Right lobe of liver (tissue), 6 donors: Measurements from ENCODE around the gene BIN2. TPM values are rescaled to one million over a fixed set of nuclear protein-coding genes. Genes with fewer than 3 reads are reported as not detected.
A peak's percentile ranks its signal among the peaks of the same experiment; 100 is the strongest.

ENCODE experiments used
- ATAC-seq, 4 donors: fragments of 200-7000 bp; cut with Tn5 transposase; one replicate each; pipeline ENCODE4 v1.9.1; 2020; ENCODE audit warnings: mild to moderate bottlenecking in 4 of 4, moderate library complexity in 4 of 4
- DNase-seq, 3 donors: peaks; one replicate each; pipeline ENCODE4 v3.0.0-alpha.2; 2020
- H3K27ac ChIP-seq, 3 donors: fragments of 200-600 bp; one replicate each; pipeline ENCODE4 v1.8.0; 2022
- H3K27me3 ChIP-seq, 2 donors: fragments of 200-600 bp; one replicate each; pipeline ENCODE4 v1.8.0; 2022
- H3K36me3 ChIP-seq, 4 donors: fragments of 200-600 bp; sonication (generic) in 1 of 4; one replicate each; pipeline versions ENCODE4 v1.5.1 to v1.8.0; 2017 to 2022; ENCODE audit warnings: control low read depth in 1 of 4
- H3K4me1 ChIP-seq, 4 donors: fragments of 200-600 bp; sonication (generic) in 1 of 4; one replicate each; pipeline versions ENCODE4 v1.5.1 to v1.8.0; 2017 to 2022; ENCODE audit warnings: control low read depth in 1 of 4
- H3K4me3 ChIP-seq, 3 donors: fragments of 200-600 bp; one replicate each; pipeline ENCODE4 v1.8.0; 2022
- H3K9me3 ChIP-seq, 4 donors: fragments of 200-600 bp; sonication (generic) in 1 of 4; one replicate each; pipeline versions ENCODE4 v1.5.1 to v1.8.0; 2017 to 2022; ENCODE audit warnings: control low read depth in 1 of 4
- CTCF ChIP-seq, 4 donors: fragments of 200-600 bp in 3 of 4; fragments of 450-650 bp in 1 of 4; IDR thresholded peaks; one replicate each; pipeline versions ENCODE4 v1.5.1 to v1.8.0; 2016 to 2022; ENCODE audit warnings: antibody characterized with exemption in 4 of 4, mild to moderate bottlenecking in 2 of 4
- POLR2A ChIP-seq: fragments of 450-650 bp; IDR thresholded peaks from one replicate; pipeline ENCODE4 v1.6.1; 2017; ENCODE audit warnings: antibody characterized with exemption, mild to moderate bottlenecking
- WGBS: methylation state at CpG from one replicate; pipeline ENCODE4 v1.1.6; 2018; ENCODE audit warnings: low coverage, low lambda C conversion rate; ENCODE audit not compliant: insufficient coverage; ENCODE audit errors: missing lambda C conversion rate; 5-methylcytosine and 5-hydroxymethylcytosine counted together
- intact Hi-C, 2 donors: fragments of 100-400 bp; cut with DNase I; formaldehyde crosslinking; loops; one replicate each; pipeline versions ENCODE4 v1.11.2 to v1.14.1; 2022
- total RNA-seq, 6 experiments: library from RNA; depleted of rRNA in 2 of 6; stranded (reverse); fragments of >200 nt in 2 of 6; fragmentation: NEBNext Ultra II Directional in 3 of 6; extraction: Animal tissue kit (Norgen Biotek cat#: 25700) in 3 of 6; gene quantifications; one replicate each; pipeline versions ENCODE4 v1.1.0 to v1.2.4, GENCODE V29; 2016 to 2023
- donor health status: DM: no; HTN: yes; CAD: no.
- donor health status: DM: no; HTN: no; CAD: no.
- donor health status: DM: no; HTN: no; CAD: no.
- donor health status: DM: no; HTN: yes; CAD: no.
- donor health status: DM: no; HTN: yes; CAD: no.

The BIN2 gene
- total RNA-seq, 6 experiments from 2014 or later, result 2.3 to 5.8 (median 3.7) TPM

DNA sequence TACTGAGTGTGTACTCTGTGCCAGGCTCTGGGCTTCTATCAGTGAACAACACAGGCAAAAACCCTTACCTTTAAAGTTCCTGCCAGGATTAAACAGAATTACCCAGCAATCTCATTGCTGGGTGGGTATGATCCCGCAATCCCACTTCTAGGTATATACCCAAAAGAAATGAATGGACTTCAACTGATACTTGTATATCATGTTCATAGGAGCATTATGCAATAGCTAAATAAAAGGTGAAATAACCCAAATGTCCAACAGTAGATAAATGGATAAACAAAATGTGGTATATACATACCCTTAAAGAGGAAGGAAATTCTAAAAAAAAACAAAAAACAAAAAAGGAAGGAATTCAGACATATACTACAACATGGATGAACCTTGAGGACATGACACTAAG lies 70.7 kb downstream of the BIN2 start:
- WGBS, result 100% methylated on average over 1 of the region's 1 CpG
- DNase-seq, result no peak
- no peak for ATAC-seq
- no peaks in the 10 kb centered on the region for H3K9me3 ChIP-seq
- H3K27me3 ChIP-seq, result no peaks in the 10 kb centered on the region
- no peaks in the 10 kb centered on the region for H3K36me3 ChIP-seq
- H3K4me1 ChIP-seq, result no peaks in the 10 kb centered on the region
- no peak overlapping the region for H3K27ac ChIP-seq
- no peak overlapping the region for H3K4me3 ChIP-seq
- TF ChIP-seq CTCF (IDR thresholded peaks at IDR 0.05), result no peak
- TF ChIP-seq POLR2A, result no peak
- intact Hi-C loops, result no loop called here

DNA sequence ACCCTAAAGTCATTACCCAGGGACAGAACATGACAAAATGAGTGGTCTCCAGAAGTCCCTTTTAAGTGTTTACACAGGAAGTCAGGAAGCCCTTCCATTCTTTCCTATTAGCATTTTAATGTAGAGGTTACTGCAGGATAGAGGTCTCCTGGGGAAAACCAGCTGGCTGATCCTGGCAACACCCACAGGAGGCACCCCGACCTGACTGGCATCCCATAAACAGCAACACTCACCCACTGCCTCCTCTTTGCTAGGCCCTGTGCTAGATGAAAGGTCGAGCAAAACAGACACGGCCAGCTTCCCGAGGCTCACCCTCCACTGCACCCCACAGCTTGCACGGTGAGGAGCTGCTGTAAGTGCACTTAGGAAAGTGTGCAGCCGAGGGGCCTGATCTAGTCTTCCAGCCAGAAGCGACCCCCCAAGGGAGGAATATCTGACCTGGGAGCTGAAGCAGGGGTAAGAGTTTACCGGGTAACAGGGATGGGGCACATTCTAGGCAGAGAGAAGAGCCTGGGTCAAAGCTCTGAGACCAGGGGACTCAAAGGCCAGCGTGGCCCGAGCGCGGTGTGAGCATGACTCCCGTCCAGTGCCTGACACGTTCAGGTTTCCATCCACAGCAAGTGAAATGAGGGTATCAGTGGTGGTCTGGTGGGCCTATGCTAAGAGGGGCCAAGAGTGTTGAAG lies 76.3 kb downstream of the BIN2 start:
- Histone ChIP-seq H3K27ac (no peak overlapping the region), H3K27me3 (no peaks in the 10 kb centered on the region), H3K9me3 (no peaks in the 10 kb centered on the region), H3K4me1 (peaks cover 0 to 9% (median 0%) of the 10 kb centered on the region in 4 donors), H3K4me3 (no peak overlapping the region), H3K36me3 (peaks cover 0 to 19% (median 3%) of the 10 kb centered on the region in 4 donors)
- no peak for TF ChIP-seq POLR2A
- no peak for TF ChIP-seq CTCF (IDR thresholded peaks at IDR 0.05)
- DNase-seq (no peak), ATAC-seq (peak in 1 of 4 donors; percentile 9)
- intact Hi-C loops, result loop anchor here in 1 of 2 donors (10.0 kb wide), 1 partner anchor 193 kb away; no protein-coding TSS in a partner anchor
- 84% methylated on average over 6 of the region's 14 CpGs for WGBS

GRCh38 chr12:51246254-51246853 lies 77.6 kb downstream of the BIN2 start:
- TF ChIP-seq CTCF (IDR thresholded peaks at IDR 0.05), result peak in 2 of 4 donors; percentile 5 to 21
- TF ChIP-seq POLR2A, result peak; percentile 33
- WGBS, result 39% methylated on average over 6 of the region's 7 CpGs
- intact Hi-C loops, result loop anchor here in 1 of 2 donors (10.0 kb wide), 1 partner anchor 192 kb away; no protein-coding TSS in a partner anchor
- Histone ChIP-seq H3K9me3 (no peaks in the 10 kb centered on the region), H3K4me3 (no peak overlapping the region), H3K27ac (peak overlapping the region in 1 of 3 donors; percentile 29), H3K36me3 (peaks cover 0 to 32% (median 13%) of the 10 kb centered on the region in 4 donors), H3K4me1 (peaks cover 0 to 9% (median 0%) of the 10 kb centered on the region in 4 donors), H3K27me3 (no peaks in the 10 kb centered on the region)
- ATAC-seq (peak; percentile 61 to 80 (median 72)), DNase-seq (no peak)

- DNase-seq (no peak), ATAC-seq (no peak)
- H3K4me1 ChIP-seq, result peaks cover 0 to 11% (median under 1%) of the 10 kb centered on the region in 4 donors
Measured at GRCh38 chr12:51245476-51246253, 78.3 kb downstream of the BIN2 start.

More at GRCh38 chr12:51245476-51246253, 78.3 kb downstream of the BIN2 start:
- intact Hi-C loops, result loop anchor here in 1 of 2 donors (10.0 kb wide), 1 partner anchor 191 kb away; no protein-coding TSS in a partner anchor
- peak overlapping the region in 1 of 3 donors; percentile 29 for H3K27ac ChIP-seq
- H3K4me3 ChIP-seq, result no peak overlapping the region
- no peaks in the 10 kb centered on the region for H3K27me3 ChIP-seq
- H3K36me3 ChIP-seq, result peaks cover 0 to 39% (median 16%) of the 10 kb centered on the region in 4 donors
- no peaks in the 10 kb centered on the region for H3K9me3 ChIP-seq
- 92% methylated on average over 3 of the region's 11 CpGs for WGBS
- TF ChIP-seq POLR2A (no peak), CTCF (IDR thresholded peaks at IDR 0.05) (no peak)
